H9 (cell line): ENCODE data around the gene LRRTM2. TPM values are rescaled to one million over a fixed set of nuclear protein-coding genes. Genes with fewer than 3 reads are reported as not detected.
A peak's percentile ranks its signal among the peaks of the same experiment; 100 is the strongest.

Source experiments
- DNase-seq: peaks from one replicate; pipeline ENCODE4 v3.0.0-alpha.2; 2017
- H2AFZ ChIP-seq: one replicate; pipeline ENCODE4 v1.6.1; 2013; ENCODE audit warnings: mild to moderate bottlenecking, low read length, control low read depth, moderate library complexity
- H2AK5ac ChIP-seq: 2 replicates; pipeline ENCODE4 v1.6.1; 2013; ENCODE audit warnings: low read length, control low read depth, mixed read lengths; ENCODE audit not compliant: insufficient read length
- H2BK120ac ChIP-seq: one replicate; pipeline ENCODE4 v1.6.1; 2013; ENCODE audit warnings: low read depth, mild to moderate bottlenecking, low read length, control low read depth, inconsistent platforms; ENCODE audit not compliant: poor library complexity, severe bottlenecking
- H2BK12ac ChIP-seq: 2 replicates; pipeline ENCODE4 v1.6.1; 2013; ENCODE audit warnings: low read length, control low read depth, mixed read lengths, low read depth; ENCODE audit not compliant: insufficient read length
- H2BK15ac ChIP-seq: 2 replicates; pipeline ENCODE4 v1.6.1; 2013; ENCODE audit warnings: low read depth, low read length, control low read depth
- H2BK20ac ChIP-seq: one replicate; pipeline ENCODE4 v1.6.1; 2013; ENCODE audit warnings: low read depth, mild to moderate bottlenecking, low read length, control low read depth, inconsistent platforms; ENCODE audit not compliant: poor library complexity, severe bottlenecking
- H2BK5ac ChIP-seq: 2 replicates; pipeline ENCODE4 v1.6.1; 2013; ENCODE audit warnings: low read length, control low read depth, mixed read lengths; ENCODE audit not compliant: insufficient read length
- H3K14ac ChIP-seq: 2 replicates; pipeline ENCODE4 v1.6.1; 2013; ENCODE audit warnings: low read length, control low read depth; ENCODE audit not compliant: insufficient read depth
- H3K18ac ChIP-seq: 2 replicates; pipeline ENCODE4 v1.6.1; 2013; ENCODE audit warnings: low read depth, mild to moderate bottlenecking, mixed read lengths, low read length, control low read depth; ENCODE audit not compliant: insufficient read length
- H3K23ac ChIP-seq: 2 replicates; pipeline ENCODE4 v1.6.1; 2013; ENCODE audit warnings: low read length, control low read depth, mixed read lengths, low read depth; ENCODE audit not compliant: insufficient read length
- H3K23me2 ChIP-seq: 2 replicates; pipeline ENCODE4 v1.6.1; 2013; ENCODE audit warnings: low read depth, mild to moderate bottlenecking, mixed read lengths, low read length, control low read depth; ENCODE audit not compliant: insufficient read length, poor library complexity, severe bottlenecking
- H3K27ac ChIP-seq: 2 replicates; pipeline ENCODE4 v1.5.1; 2013; ENCODE audit warnings: low read length, control low read depth, mixed read lengths, low read depth; ENCODE audit not compliant: insufficient read length
- H3K27me3 ChIP-seq: 2 replicates; pipeline ENCODE4 v1.6.1; 2013; ENCODE audit warnings: low read length, control low read depth, inconsistent platforms; ENCODE audit not compliant: insufficient read depth
- H3K4ac ChIP-seq: 2 replicates; pipeline ENCODE4 v1.6.1; 2013; ENCODE audit warnings: low read depth, mild to moderate bottlenecking, control low read depth, inconsistent platforms, low read length, moderate library complexity
- H3K4me1 ChIP-seq: 2 replicates; pipeline ENCODE4 v1.6.1; 2013; ENCODE audit warnings: low read length, control low read depth, inconsistent platforms; ENCODE audit not compliant: insufficient read depth
- H3K4me2 ChIP-seq: 2 replicates; pipeline ENCODE4 v1.6.1; 2013; ENCODE audit warnings: low read length, control low read depth, mixed read lengths; ENCODE audit not compliant: insufficient read length, insufficient read depth
- H3K56ac ChIP-seq: 2 replicates; pipeline ENCODE4 v1.6.1; 2013; ENCODE audit warnings: low read depth, mild to moderate bottlenecking, mixed read lengths, low read length, control low read depth; ENCODE audit not compliant: insufficient read length
- H3K79me1 ChIP-seq: 2 replicates; pipeline ENCODE4 v1.6.1; 2013; ENCODE audit warnings: low read depth, mild to moderate bottlenecking, moderate library complexity, low read length, control low read depth, inconsistent platforms; ENCODE audit not compliant: insufficient read depth, poor library complexity, severe bottlenecking
- H3K79me2 ChIP-seq: 2 replicates; pipeline ENCODE4 v1.6.1; 2013; ENCODE audit warnings: low read length, control low read depth, inconsistent platforms; ENCODE audit not compliant: insufficient read depth
- H3K9ac ChIP-seq: 2 replicates; pipeline ENCODE4 v1.6.1; 2013; ENCODE audit warnings: low read length, control low read depth, mixed read lengths; ENCODE audit not compliant: insufficient read length; ENCODE audit errors: extremely low read depth
- H3K9me3 ChIP-seq: one replicate; pipeline ENCODE4 v1.6.1; 2013; ENCODE audit warnings: low read depth, low read length, inconsistent platforms; ENCODE audit not compliant: control insufficient read depth
- H3T11ph ChIP-seq: one replicate; pipeline ENCODE4 v1.6.1; 2013; ENCODE audit warnings: mild to moderate bottlenecking, low read length, control low read depth, inconsistent platforms
- H4K20me1 ChIP-seq: one replicate; pipeline ENCODE4 v1.6.1; 2013; ENCODE audit not compliant: control insufficient read depth, insufficient read length, insufficient read depth
- H4K5ac ChIP-seq: 2 replicates; pipeline ENCODE4 v1.6.1; 2013; ENCODE audit warnings: low read depth, mild to moderate bottlenecking, mixed read lengths, low read length, control low read depth; ENCODE audit not compliant: insufficient read length
- H4K8ac ChIP-seq: replicated peaks from 2 replicates; pipeline ENCODE4 v1.6.1; 2013; ENCODE audit warnings: low read length, control low read depth, mixed read lengths, low read depth; ENCODE audit not compliant: insufficient read length
- H4K91ac ChIP-seq: 2 replicates; pipeline ENCODE4 v1.6.1; 2013; ENCODE audit warnings: low read depth, mild to moderate bottlenecking, moderate library complexity, mixed read lengths, low read length, control low read depth; ENCODE audit not compliant: insufficient read length
- H3K27ac Mint-ChIP-seq, 3 experiments: 2 replicates in 2 of 3; 3 replicates in 1 of 3; pipeline ENCODE4 v1.8.0; 2020 to 2021; ENCODE audit warnings: mixed read lengths in 3 of 3, mild to moderate bottlenecking in 1 of 3, moderate library complexity in 1 of 3
- H3K27me3 Mint-ChIP-seq: 2 replicates; pipeline ENCODE4 v1.8.0; 2021; ENCODE audit warnings: low read depth, mild to moderate bottlenecking, moderate library complexity, mixed read lengths
- H3K36me3 Mint-ChIP-seq, 3 experiments: 2 replicates in 2 of 3; 3 replicates in 1 of 3; pipeline ENCODE4 v1.8.0; 2020 to 2021; ENCODE audit warnings: low read depth in 3 of 3, mixed read lengths in 3 of 3; ENCODE audit not compliant: insufficient read depth in 1 of 3
- H3K4me1 Mint-ChIP-seq, 2 experiments: 2 replicates each; pipeline ENCODE4 v1.8.0; 2020; ENCODE audit warnings: mixed read lengths in 2 of 2
- H3K4me3 Mint-ChIP-seq, 2 experiments: 2 replicates in 1 of 2; 3 replicates in 1 of 2; pipeline ENCODE4 v1.8.0; 2020 to 2021; ENCODE audit warnings: mild to moderate bottlenecking in 2 of 2, mixed read lengths in 2 of 2, moderate library complexity in 1 of 2
- H3K9me3 Mint-ChIP-seq, 2 experiments: 2 replicates in 1 of 2; 3 replicates in 1 of 2; pipeline ENCODE4 v1.8.0; 2020; ENCODE audit warnings: mild to moderate bottlenecking in 2 of 2, mixed read lengths in 2 of 2, moderate library complexity in 1 of 2
- total RNA-seq: library from RNA; stranded (reverse); gene quantifications from 2 replicates; pipeline ENCODE4 v1.2.1, GENCODE V29; 2021
- TF ChIP-seq, protein P1 (sequence below): fragments of 200-600 bp; sonication (generic); conservative IDR thresholded peaks from 3 replicates; pipeline ENCODE4 v1.8.0; 2021; ENCODE audit warnings: antibody characterized with exemption, mild to moderate bottlenecking

The LRRTM2 gene
- total RNA-seq, 1 experiment from 2014 or later = not detected

DNA sequence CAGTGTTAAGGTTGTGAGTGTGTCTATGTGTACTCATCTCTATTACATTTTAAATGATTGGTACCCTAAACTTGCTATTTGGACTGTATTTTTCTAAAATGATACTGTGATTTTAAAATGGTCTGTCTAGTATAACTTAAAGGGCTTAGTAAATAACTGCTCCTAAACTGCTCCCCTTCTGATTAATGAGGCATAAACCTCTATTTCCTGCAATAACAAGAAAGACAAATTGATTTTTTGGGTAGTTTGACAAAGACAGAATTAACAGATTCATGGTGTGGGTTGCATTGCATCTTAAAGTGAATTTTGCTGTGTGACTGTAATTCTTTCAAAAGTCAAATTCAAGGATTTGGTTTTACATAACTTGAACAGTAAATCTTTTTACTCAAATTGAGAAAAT is 8.1 kb upstream of the LRRTM2 start:
- Mint-ChIP-seq H3K9me3 (no peaks in the 10 kb centered on the region; a peak in 1 of 5 replicates), H3K4me1 (peaks cover 60 to 62% of the 10 kb centered on the region in 2 experiments), H3K27ac (peak overlapping the region; percentile 74 to 92 (median 78)), H3K27me3 (no peaks in the 10 kb centered on the region), H3K4me3 (no peak overlapping the region), H3K36me3 (peaks cover 29 to 36% (median 33%) of the 10 kb centered on the region in 3 experiments)
- Histone ChIP-seq H3K23ac (no peak overlapping the region), H3T11ph (no peak overlapping the region), H3K4ac (no peak overlapping the region), H4K20me1 (no peaks in the 10 kb centered on the region), H3K9me3 (no peaks in the 10 kb centered on the region), H2BK120ac (no peak overlapping the region), H2BK15ac (no peak overlapping the region), H3K79me2 (peaks cover 3% of the 10 kb centered on the region; the same call in 1 of the 2 replicates), H4K5ac (no peak overlapping the region), H3K56ac (no peak overlapping the region), H4K91ac (no peak overlapping the region), H3K4me1 (peaks cover 6% of the 10 kb centered on the region; the same call in 1 of the 2 replicates), H4K8ac (no peak overlapping the region), H2AK5ac (no peak overlapping the region), H3K79me1 (peaks cover 3% of the 10 kb centered on the region), H3K4me2 (no peak overlapping the region), H3K18ac (no peak overlapping the region), H2BK5ac (no peak overlapping the region), H3K23me2 (no peaks in the 10 kb centered on the region), H3K14ac (no peak overlapping the region), H3K9ac (no peak overlapping the region), H2BK20ac (no peak overlapping the region), H3K27ac (peak overlapping the region; percentile 65), H2BK12ac (no peak overlapping the region), H2AFZ (no peak overlapping the region), H3K27me3 (no peaks in the 10 kb centered on the region)
- TF ChIP-seq, protein P1, sequence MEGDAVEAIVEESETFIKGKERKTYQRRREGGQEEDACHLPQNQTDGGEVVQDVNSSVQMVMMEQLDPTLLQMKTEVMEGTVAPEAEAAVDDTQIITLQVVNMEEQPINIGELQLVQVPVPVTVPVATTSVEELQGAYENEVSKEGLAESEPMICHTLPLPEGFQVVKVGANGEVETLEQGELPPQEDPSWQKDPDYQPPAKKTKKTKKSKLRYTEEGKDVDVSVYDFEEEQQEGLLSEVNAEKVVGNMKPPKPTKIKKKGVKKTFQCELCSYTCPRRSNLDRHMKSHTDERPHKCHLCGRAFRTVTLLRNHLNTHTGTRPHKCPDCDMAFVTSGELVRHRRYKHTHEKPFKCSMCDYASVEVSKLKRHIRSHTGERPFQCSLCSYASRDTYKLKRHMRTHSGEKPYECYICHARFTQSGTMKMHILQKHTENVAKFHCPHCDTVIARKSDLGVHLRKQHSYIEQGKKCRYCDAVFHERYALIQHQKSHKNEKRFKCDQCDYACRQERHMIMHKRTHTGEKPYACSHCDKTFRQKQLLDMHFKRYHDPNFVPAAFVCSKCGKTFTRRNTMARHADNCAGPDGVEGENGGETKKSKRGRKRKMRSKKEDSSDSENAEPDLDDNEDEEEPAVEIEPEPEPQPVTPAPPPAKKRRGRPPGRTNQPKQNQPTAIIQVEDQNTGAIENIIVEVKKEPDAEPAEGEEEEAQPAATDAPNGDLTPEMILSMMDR = no peak
- no peak for DNase-seq
